H9 (cell line): ENCODE measurements around the gene NENF. TPM values are rescaled to one million over a fixed set of nuclear protein-coding genes. Genes with fewer than 3 reads are reported as not detected.

Source experiments
- DNase-seq: peaks from one replicate; pipeline ENCODE4 v3.0.0-alpha.2; 2017
- H2AFZ ChIP-seq: one replicate; pipeline ENCODE4 v1.6.1; 2013; ENCODE audit warnings: mild to moderate bottlenecking, low read length, control low read depth, moderate library complexity
- H2AK5ac ChIP-seq: 2 replicates; pipeline ENCODE4 v1.6.1; 2013; ENCODE audit warnings: low read length, control low read depth, mixed read lengths; ENCODE audit not compliant: insufficient read length
- H2BK120ac ChIP-seq: one replicate; pipeline ENCODE4 v1.6.1; 2013; ENCODE audit warnings: low read depth, mild to moderate bottlenecking, low read length, control low read depth, inconsistent platforms; ENCODE audit not compliant: poor library complexity, severe bottlenecking
- H2BK12ac ChIP-seq: 2 replicates; pipeline ENCODE4 v1.6.1; 2013; ENCODE audit warnings: low read length, control low read depth, mixed read lengths, low read depth; ENCODE audit not compliant: insufficient read length
- H2BK15ac ChIP-seq: 2 replicates; pipeline ENCODE4 v1.6.1; 2013; ENCODE audit warnings: low read depth, low read length, control low read depth
- H2BK20ac ChIP-seq: one replicate; pipeline ENCODE4 v1.6.1; 2013; ENCODE audit warnings: low read depth, mild to moderate bottlenecking, low read length, control low read depth, inconsistent platforms; ENCODE audit not compliant: poor library complexity, severe bottlenecking
- H2BK5ac ChIP-seq: 2 replicates; pipeline ENCODE4 v1.6.1; 2013; ENCODE audit warnings: low read length, control low read depth, mixed read lengths; ENCODE audit not compliant: insufficient read length
- H3K14ac ChIP-seq: 2 replicates; pipeline ENCODE4 v1.6.1; 2013; ENCODE audit warnings: low read length, control low read depth; ENCODE audit not compliant: insufficient read depth
- H3K18ac ChIP-seq: 2 replicates; pipeline ENCODE4 v1.6.1; 2013; ENCODE audit warnings: low read depth, mild to moderate bottlenecking, mixed read lengths, low read length, control low read depth; ENCODE audit not compliant: insufficient read length
- H3K23ac ChIP-seq: 2 replicates; pipeline ENCODE4 v1.6.1; 2013; ENCODE audit warnings: low read length, control low read depth, mixed read lengths, low read depth; ENCODE audit not compliant: insufficient read length
- H3K23me2 ChIP-seq: 2 replicates; pipeline ENCODE4 v1.6.1; 2013; ENCODE audit warnings: low read depth, mild to moderate bottlenecking, mixed read lengths, low read length, control low read depth; ENCODE audit not compliant: insufficient read length, poor library complexity, severe bottlenecking
- H3K27ac ChIP-seq: 2 replicates; pipeline ENCODE4 v1.5.1; 2013; ENCODE audit warnings: low read length, control low read depth, mixed read lengths, low read depth; ENCODE audit not compliant: insufficient read length
- H3K27me3 ChIP-seq: 2 replicates; pipeline ENCODE4 v1.6.1; 2013; ENCODE audit warnings: low read length, control low read depth, inconsistent platforms; ENCODE audit not compliant: insufficient read depth
- H3K4ac ChIP-seq: 2 replicates; pipeline ENCODE4 v1.6.1; 2013; ENCODE audit warnings: low read depth, mild to moderate bottlenecking, control low read depth, inconsistent platforms, low read length, moderate library complexity
- H3K4me1 ChIP-seq: 2 replicates; pipeline ENCODE4 v1.6.1; 2013; ENCODE audit warnings: low read length, control low read depth, inconsistent platforms; ENCODE audit not compliant: insufficient read depth
- H3K4me2 ChIP-seq: 2 replicates; pipeline ENCODE4 v1.6.1; 2013; ENCODE audit warnings: low read length, control low read depth, mixed read lengths; ENCODE audit not compliant: insufficient read length, insufficient read depth
- H3K56ac ChIP-seq: 2 replicates; pipeline ENCODE4 v1.6.1; 2013; ENCODE audit warnings: low read depth, mild to moderate bottlenecking, mixed read lengths, low read length, control low read depth; ENCODE audit not compliant: insufficient read length
- H3K79me1 ChIP-seq: 2 replicates; pipeline ENCODE4 v1.6.1; 2013; ENCODE audit warnings: low read depth, mild to moderate bottlenecking, moderate library complexity, low read length, control low read depth, inconsistent platforms; ENCODE audit not compliant: insufficient read depth, poor library complexity, severe bottlenecking
- H3K79me2 ChIP-seq: 2 replicates; pipeline ENCODE4 v1.6.1; 2013; ENCODE audit warnings: low read length, control low read depth, inconsistent platforms; ENCODE audit not compliant: insufficient read depth
- H3K9ac ChIP-seq: 2 replicates; pipeline ENCODE4 v1.6.1; 2013; ENCODE audit warnings: low read length, control low read depth, mixed read lengths; ENCODE audit not compliant: insufficient read length; ENCODE audit errors: extremely low read depth
- H3K9me3 ChIP-seq: one replicate; pipeline ENCODE4 v1.6.1; 2013; ENCODE audit warnings: low read depth, low read length, inconsistent platforms; ENCODE audit not compliant: control insufficient read depth
- H3T11ph ChIP-seq: one replicate; pipeline ENCODE4 v1.6.1; 2013; ENCODE audit warnings: mild to moderate bottlenecking, low read length, control low read depth, inconsistent platforms
- H4K20me1 ChIP-seq: one replicate; pipeline ENCODE4 v1.6.1; 2013; ENCODE audit not compliant: control insufficient read depth, insufficient read length, insufficient read depth
- H4K5ac ChIP-seq: 2 replicates; pipeline ENCODE4 v1.6.1; 2013; ENCODE audit warnings: low read depth, mild to moderate bottlenecking, mixed read lengths, low read length, control low read depth; ENCODE audit not compliant: insufficient read length
- H4K8ac ChIP-seq: replicated peaks from 2 replicates; pipeline ENCODE4 v1.6.1; 2013; ENCODE audit warnings: low read length, control low read depth, mixed read lengths, low read depth; ENCODE audit not compliant: insufficient read length
- H4K91ac ChIP-seq: 2 replicates; pipeline ENCODE4 v1.6.1; 2013; ENCODE audit warnings: low read depth, mild to moderate bottlenecking, moderate library complexity, mixed read lengths, low read length, control low read depth; ENCODE audit not compliant: insufficient read length
- H3K27ac Mint-ChIP-seq, 3 experiments: 2 replicates in 2 of 3; 3 replicates in 1 of 3; pipeline ENCODE4 v1.8.0; 2020 to 2021; ENCODE audit warnings: mixed read lengths in 3 of 3, mild to moderate bottlenecking in 1 of 3, moderate library complexity in 1 of 3
- H3K27me3 Mint-ChIP-seq: 2 replicates; pipeline ENCODE4 v1.8.0; 2021; ENCODE audit warnings: low read depth, mild to moderate bottlenecking, moderate library complexity, mixed read lengths
- H3K36me3 Mint-ChIP-seq, 3 experiments: 2 replicates in 2 of 3; 3 replicates in 1 of 3; pipeline ENCODE4 v1.8.0; 2020 to 2021; ENCODE audit warnings: low read depth in 3 of 3, mixed read lengths in 3 of 3; ENCODE audit not compliant: insufficient read depth in 1 of 3
- H3K4me1 Mint-ChIP-seq, 2 experiments: 2 replicates each; pipeline ENCODE4 v1.8.0; 2020; ENCODE audit warnings: mixed read lengths in 2 of 2
- H3K4me3 Mint-ChIP-seq, 2 experiments: 2 replicates in 1 of 2; 3 replicates in 1 of 2; pipeline ENCODE4 v1.8.0; 2020 to 2021; ENCODE audit warnings: mild to moderate bottlenecking in 2 of 2, mixed read lengths in 2 of 2, moderate library complexity in 1 of 2
- H3K9me3 Mint-ChIP-seq, 2 experiments: 2 replicates in 1 of 2; 3 replicates in 1 of 2; pipeline ENCODE4 v1.8.0; 2020; ENCODE audit warnings: mild to moderate bottlenecking in 2 of 2, mixed read lengths in 2 of 2, moderate library complexity in 1 of 2
- WGBS: extraction: QIAGEN DNeasy Blood & Tissue Kit; methylation state at CpG from one replicate; pipeline ENCODE4 v1.1.7; 2013; ENCODE audit warnings: missing lambda C conversion rate, low lambda C conversion rate, mixed read lengths; ENCODE audit not compliant: insufficient read length; ENCODE audit errors: extremely low coverage; 5-methylcytosine and 5-hydroxymethylcytosine counted together
- long read RNA-seq: library from polyadenylated mRNA; unstranded; transcript quantifications from one replicate; pipeline ENCODE4 v2.0.0, GENCODE V29; 2020
- total RNA-seq: library from RNA; stranded (reverse); gene quantifications from 2 replicates; pipeline ENCODE4 v1.2.1, GENCODE V29; 2021
- TF ChIP-seq, protein P1 (sequence below): fragments of 200-600 bp; sonication (generic); conservative IDR thresholded peaks from 3 replicates; pipeline ENCODE4 v1.8.0; 2021; ENCODE audit warnings: antibody characterized with exemption, mild to moderate bottlenecking

Gene NENF
- total RNA-seq = 28.3 and 28.4 TPM in 2 replicates
- long read RNA-seq, partial matches to known transcripts = 1 of 2 reads
- long read RNA-seq, other reads (novel, unspliced or antisense) = 0 of 2 reads

DNA sequence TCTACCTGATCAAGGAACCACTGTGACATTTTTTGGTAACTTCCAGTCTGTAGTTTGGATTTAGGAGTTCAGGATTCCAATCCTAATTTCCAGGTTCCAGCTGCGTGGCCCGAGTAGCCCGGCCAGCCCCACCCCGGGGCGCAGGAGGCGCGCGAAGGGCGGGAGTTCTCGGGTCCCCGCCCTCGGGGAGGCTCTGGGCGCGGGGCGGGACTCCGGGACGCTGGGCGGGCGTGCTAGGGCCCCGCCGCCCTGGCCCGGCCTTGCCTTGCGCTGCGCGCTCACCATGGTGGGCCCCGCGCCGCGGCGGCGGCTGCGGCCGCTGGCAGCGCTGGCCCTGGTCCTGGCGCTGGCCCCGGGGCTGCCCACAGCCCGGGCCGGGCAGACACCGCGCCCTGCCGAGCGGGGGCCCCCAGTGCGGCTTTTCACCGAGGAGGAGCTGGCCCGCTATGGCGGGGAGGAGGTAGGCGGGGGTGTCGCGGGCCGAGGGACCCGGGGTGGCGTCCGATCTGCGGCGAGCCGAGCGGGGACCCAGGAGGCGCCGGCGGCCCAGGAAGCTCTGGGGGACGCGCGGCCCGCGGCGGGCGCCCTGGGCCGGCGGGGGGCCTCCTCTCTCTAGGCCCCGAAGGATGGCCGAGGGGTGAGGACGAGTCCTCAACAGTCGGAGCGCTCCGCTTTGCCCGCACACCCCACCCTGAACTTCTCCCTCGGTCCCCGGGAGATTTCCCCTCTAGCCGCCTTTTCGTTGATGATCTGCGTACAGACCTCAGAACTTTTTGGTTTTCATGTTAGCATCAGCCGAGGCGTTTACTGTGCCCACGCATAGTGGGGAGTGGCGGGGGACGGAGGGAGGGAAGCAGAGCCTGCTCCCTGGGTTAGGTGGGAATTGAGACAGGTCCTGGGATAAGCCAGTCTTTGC lies at the start of gene NENF:
TSS of gene NENF (plus strand) at position 260 of the 916 bp plus-strand sequence. CDS start at position 284, 24 bp downstream.
- Histone ChIP-seq H3K23me2 (peaks cover 4% of the 10 kb centered on the region), H4K5ac (no peak within 1 kb of the TSS), H4K91ac (no peak within 1 kb of the TSS), H3K27me3 (no peaks in the 10 kb centered on the region), H3T11ph (no peak within 1 kb of the TSS), H4K20me1 (no peaks in the 10 kb centered on the region), H3K27ac (no peak within 1 kb of the TSS), H2BK5ac (no peak within 1 kb of the TSS), H4K8ac (no peak within 1 kb of the TSS), H3K79me1 (no peaks in the 10 kb centered on the region), H2BK15ac (no peak within 1 kb of the TSS), H3K9ac (no peak within 1 kb of the TSS), H3K4ac (no peak within 1 kb of the TSS), H3K23ac (no peak within 1 kb of the TSS), H2BK120ac (no peak within 1 kb of the TSS), H3K4me1 (no peaks in the 10 kb centered on the region), H3K14ac (no peak within 1 kb of the TSS), H2BK20ac (no peak within 1 kb of the TSS), H3K18ac (no peak within 1 kb of the TSS), H2BK12ac (no peak within 1 kb of the TSS), H3K9me3 (no peaks in the 10 kb centered on the region), H3K56ac (no peak within 1 kb of the TSS), H2AFZ (no peak within 1 kb of the TSS), H3K79me2 (no peaks in the 10 kb centered on the region), H3K4me2 (peak within 1 kb of the TSS; percentile 67), H2AK5ac (no peak within 1 kb of the TSS)
- peak; percentile 63 for DNase-seq
- H3K4me3 Mint-ChIP-seq = peak within 1 kb of the TSS; percentile 78 to 87
- H3K27me3 Mint-ChIP-seq = peaks cover 34% of the 10 kb centered on the region
- H3K27ac Mint-ChIP-seq = no peak within 1 kb of the TSS
- no peaks in the 10 kb centered on the region for H3K36me3 Mint-ChIP-seq
- TF ChIP-seq, protein P1, sequence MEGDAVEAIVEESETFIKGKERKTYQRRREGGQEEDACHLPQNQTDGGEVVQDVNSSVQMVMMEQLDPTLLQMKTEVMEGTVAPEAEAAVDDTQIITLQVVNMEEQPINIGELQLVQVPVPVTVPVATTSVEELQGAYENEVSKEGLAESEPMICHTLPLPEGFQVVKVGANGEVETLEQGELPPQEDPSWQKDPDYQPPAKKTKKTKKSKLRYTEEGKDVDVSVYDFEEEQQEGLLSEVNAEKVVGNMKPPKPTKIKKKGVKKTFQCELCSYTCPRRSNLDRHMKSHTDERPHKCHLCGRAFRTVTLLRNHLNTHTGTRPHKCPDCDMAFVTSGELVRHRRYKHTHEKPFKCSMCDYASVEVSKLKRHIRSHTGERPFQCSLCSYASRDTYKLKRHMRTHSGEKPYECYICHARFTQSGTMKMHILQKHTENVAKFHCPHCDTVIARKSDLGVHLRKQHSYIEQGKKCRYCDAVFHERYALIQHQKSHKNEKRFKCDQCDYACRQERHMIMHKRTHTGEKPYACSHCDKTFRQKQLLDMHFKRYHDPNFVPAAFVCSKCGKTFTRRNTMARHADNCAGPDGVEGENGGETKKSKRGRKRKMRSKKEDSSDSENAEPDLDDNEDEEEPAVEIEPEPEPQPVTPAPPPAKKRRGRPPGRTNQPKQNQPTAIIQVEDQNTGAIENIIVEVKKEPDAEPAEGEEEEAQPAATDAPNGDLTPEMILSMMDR = no peak
- peaks cover 14 to 23% of the 10 kb centered on the region in 2 experiments for H3K4me1 Mint-ChIP-seq
- WGBS = no CpG with 5 or more reads among the region's 86 CpGs
- H3K9me3 Mint-ChIP-seq = no peaks in the 10 kb centered on the region
